GM12878 (cell line): ENCODE data around the gene BTNL2. TPM values are rescaled to one million over a fixed set of nuclear protein-coding genes. Genes with fewer than 3 reads are reported as not detected.

Experiments used
- ATF7 ChIP-seq: fragments of 450-650 bp; IDR thresholded peaks from 2 replicates; pipeline ENCODE4 v1.6.1; 2016; ENCODE audit warnings: low read depth, mild to moderate bottlenecking
- CEBPZ ChIP-seq: fragments of 150-350 bp; IDR thresholded peaks from 2 replicates; pipeline ENCODE4 v1.6.1; 2016; ENCODE audit warnings: low read depth, low read length
- CHD1 ChIP-seq: IDR thresholded peaks from 2 replicates; pipeline ENCODE4 v1.6.1; 2012; ENCODE audit warnings: low read depth, low read length, improper control_type of control experiment
- KLF5 ChIP-seq: fragments of 450-650 bp; IDR thresholded peaks from 2 replicates; pipeline ENCODE4 v1.6.1; 2014; ENCODE audit warnings: mild to moderate bottlenecking; ENCODE audit not compliant: partially characterized antibody
- LARP7 ChIP-seq: fragments of 450-650 bp; IDR thresholded peaks from 2 replicates; pipeline ENCODE4 v1.6.1; 2017; ENCODE audit warnings: mild to moderate bottlenecking
- MTA2 ChIP-seq: fragments of 450-650 bp; IDR thresholded peaks from 2 replicates; pipeline ENCODE4 v1.6.1; 2016; ENCODE audit warnings: low read depth, mild to moderate bottlenecking, moderate library complexity
- NFIC ChIP-seq: IDR thresholded peaks from 2 replicates; pipeline ENCODE4 v1.6.1; 2012; ENCODE audit warnings: low read depth, mild to moderate bottlenecking, inconsistent platforms, low read length, moderate library complexity
- NR2C1 ChIP-seq: fragments of 450-650 bp; IDR thresholded peaks from 2 replicates; pipeline ENCODE4 v1.6.1; 2017; ENCODE audit warnings: antibody characterized with exemption, mild to moderate bottlenecking, moderate library complexity
- RFX5 ChIP-seq: IDR thresholded peaks from 2 replicates; pipeline ENCODE4 v1.6.1; 2011; ENCODE audit warnings: low read depth, low read length, improper control_type of control experiment
- TAF1 ChIP-seq: IDR thresholded peaks from 2 replicates; pipeline ENCODE4 v1.6.1; 2011; ENCODE audit warnings: mild to moderate bottlenecking, low read depth, low read length, borderline replicate concordance
- TBL1XR1 ChIP-seq: IDR thresholded peaks from 2 replicates; pipeline ENCODE4 v1.6.1; 2012; ENCODE audit warnings: low read depth, low read length, improper control_type of control experiment
- polyA plus RNA-seq, 11 experiments: library from polyadenylated mRNA; depleted of rRNA in 4 of 11; unstranded in 6 of 11; stranded (reverse) in 5 of 11; fragments of >200 nt; fragmentation: Nextera tagmentation in 4 of 11; fragmentation: Illumina TruSeq in 1 of 11; extraction: Ambion mirVana in 4 of 11; extraction: Trizol in 1 of 11; gene quantifications; 1 replicate in 1 of 11; 2 replicates in 10 of 11; pipeline versions ENCODE4 v1.2.1 to v1.2.3, GENCODE V29; 2011 to 2016; ENCODE audit warnings: inconsistent platforms in 2 of 11, missing spikeins in 2 of 11, low read depth in 1 of 11
- total RNA-seq, 4 experiments: library from RNA; depleted of rRNA in 3 of 4; stranded (reverse); fragments of >200 nt in 3 of 4; fragmentation: Illumina TruSeq in 1 of 4; extraction: Trizol in 1 of 4; gene quantifications; 2 replicates each; pipeline versions ENCODE4 v1.2.1 to v1.2.3, GENCODE V29; 2013 to 2021
- TF ChIP-seq, protein P1 (sequence below): IDR thresholded peaks from 2 replicates; pipeline ENCODE4 v1.6.1; 2012; ENCODE audit warnings: improper control_type of control experiment, low read depth, low read length; ENCODE audit not compliant: insufficient replicate concordance
- TF ChIP-seq, protein P2 (sequence below): fragments of 150-350 bp; IDR thresholded peaks from 2 replicates; pipeline ENCODE4 v1.6.1; 2014; ENCODE audit warnings: mild to moderate bottlenecking, low read depth, low read length
- TF ChIP-seq, protein P3 (sequence below): fragments of 450-650 bp; conservative IDR thresholded peaks from 2 replicates; pipeline ENCODE4 v1.6.1; 2017; ENCODE audit warnings: mild to moderate bottlenecking, moderate library complexity

BTNL2 gene
- total and polyA plus RNA-seq, 10 of the 15 experiments (the other 5 are each of a cell fraction or from before 2014, with no cell fraction given): 0.11 to 0.29 (median 0.26) TPM; not detected in 5

- TF ChIP-seq, protein P1, sequence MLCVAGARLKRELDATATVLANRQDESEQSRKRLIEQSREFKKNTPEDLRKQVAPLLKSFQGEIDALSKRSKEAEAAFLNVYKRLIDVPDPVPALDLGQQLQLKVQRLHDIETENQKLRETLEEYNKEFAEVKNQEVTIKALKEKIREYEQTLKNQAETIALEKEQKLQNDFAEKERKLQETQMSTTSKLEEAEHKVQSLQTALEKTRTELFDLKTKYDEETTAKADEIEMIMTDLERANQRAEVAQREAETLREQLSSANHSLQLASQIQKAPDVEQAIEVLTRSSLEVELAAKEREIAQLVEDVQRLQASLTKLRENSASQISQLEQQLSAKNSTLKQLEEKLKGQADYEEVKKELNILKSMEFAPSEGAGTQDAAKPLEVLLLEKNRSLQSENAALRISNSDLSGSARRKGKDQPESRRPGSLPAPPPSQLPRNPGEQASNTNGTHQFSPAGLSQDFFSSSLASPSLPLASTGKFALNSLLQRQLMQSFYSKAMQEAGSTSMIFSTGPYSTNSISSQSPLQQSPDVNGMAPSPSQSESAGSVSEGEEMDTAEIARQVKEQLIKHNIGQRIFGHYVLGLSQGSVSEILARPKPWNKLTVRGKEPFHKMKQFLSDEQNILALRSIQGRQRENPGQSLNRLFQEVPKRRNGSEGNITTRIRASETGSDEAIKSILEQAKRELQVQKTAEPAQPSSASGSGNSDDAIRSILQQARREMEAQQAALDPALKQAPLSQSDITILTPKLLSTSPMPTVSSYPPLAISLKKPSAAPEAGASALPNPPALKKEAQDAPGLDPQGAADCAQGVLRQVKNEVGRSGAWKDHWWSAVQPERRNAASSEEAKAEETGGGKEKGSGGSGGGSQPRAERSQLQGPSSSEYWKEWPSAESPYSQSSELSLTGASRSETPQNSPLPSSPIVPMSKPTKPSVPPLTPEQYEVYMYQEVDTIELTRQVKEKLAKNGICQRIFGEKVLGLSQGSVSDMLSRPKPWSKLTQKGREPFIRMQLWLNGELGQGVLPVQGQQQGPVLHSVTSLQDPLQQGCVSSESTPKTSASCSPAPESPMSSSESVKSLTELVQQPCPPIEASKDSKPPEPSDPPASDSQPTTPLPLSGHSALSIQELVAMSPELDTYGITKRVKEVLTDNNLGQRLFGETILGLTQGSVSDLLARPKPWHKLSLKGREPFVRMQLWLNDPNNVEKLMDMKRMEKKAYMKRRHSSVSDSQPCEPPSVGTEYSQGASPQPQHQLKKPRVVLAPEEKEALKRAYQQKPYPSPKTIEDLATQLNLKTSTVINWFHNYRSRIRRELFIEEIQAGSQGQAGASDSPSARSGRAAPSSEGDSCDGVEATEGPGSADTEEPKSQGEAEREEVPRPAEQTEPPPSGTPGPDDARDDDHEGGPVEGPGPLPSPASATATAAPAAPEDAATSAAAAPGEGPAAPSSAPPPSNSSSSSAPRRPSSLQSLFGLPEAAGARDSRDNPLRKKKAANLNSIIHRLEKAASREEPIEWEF: no peak
- TF ChIP-seq CEBPZ (no peak), NR2C1 (no peak), NFIC (peak; percentile 82; the same call in 1 of the 2 replicates), TBL1XR1 (no peak), TAF1 (no peak), ATF7 (peak; percentile 76), LARP7 (0 out of 2 replicates have a peak, but pooled peaks have one; percentile 19), CHD1 (no peak), MTA2 (peak; percentile 39), RFX5 (peak; percentile 99), KLF5 (no peak)
- TF ChIP-seq, protein P2, sequence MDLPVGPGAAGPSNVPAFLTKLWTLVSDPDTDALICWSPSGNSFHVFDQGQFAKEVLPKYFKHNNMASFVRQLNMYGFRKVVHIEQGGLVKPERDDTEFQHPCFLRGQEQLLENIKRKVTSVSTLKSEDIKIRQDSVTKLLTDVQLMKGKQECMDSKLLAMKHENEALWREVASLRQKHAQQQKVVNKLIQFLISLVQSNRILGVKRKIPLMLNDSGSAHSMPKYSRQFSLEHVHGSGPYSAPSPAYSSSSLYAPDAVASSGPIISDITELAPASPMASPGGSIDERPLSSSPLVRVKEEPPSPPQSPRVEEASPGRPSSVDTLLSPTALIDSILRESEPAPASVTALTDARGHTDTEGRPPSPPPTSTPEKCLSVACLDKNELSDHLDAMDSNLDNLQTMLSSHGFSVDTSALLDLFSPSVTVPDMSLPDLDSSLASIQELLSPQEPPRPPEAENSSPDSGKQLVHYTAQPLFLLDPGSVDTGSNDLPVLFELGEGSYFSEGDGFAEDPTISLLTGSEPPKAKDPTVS: no peak
- TF ChIP-seq, protein P3, sequence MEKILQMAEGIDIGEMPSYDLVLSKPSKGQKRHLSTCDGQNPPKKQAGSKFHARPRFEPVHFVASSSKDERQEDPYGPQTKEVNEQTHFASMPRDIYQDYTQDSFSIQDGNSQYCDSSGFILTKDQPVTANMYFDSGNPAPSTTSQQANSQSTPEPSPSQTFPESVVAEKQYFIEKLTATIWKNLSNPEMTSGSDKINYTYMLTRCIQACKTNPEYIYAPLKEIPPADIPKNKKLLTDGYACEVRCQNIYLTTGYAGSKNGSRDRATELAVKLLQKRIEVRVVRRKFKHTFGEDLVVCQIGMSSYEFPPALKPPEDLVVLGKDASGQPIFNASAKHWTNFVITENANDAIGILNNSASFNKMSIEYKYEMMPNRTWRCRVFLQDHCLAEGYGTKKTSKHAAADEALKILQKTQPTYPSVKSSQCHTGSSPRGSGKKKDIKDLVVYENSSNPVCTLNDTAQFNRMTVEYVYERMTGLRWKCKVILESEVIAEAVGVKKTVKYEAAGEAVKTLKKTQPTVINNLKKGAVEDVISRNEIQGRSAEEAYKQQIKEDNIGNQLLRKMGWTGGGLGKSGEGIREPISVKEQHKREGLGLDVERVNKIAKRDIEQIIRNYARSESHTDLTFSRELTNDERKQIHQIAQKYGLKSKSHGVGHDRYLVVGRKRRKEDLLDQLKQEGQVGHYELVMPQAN: 0 out of 2 replicates have a peak, but pooled peaks have one; percentile 10
Measured at GRCh38 chr6:32436995-32437836, 30.2 kb upstream of the BTNL2 start (continued).
